T-helper 1 cell treated with Interleukin-12 subunit alpha and Interleukin-12 subunit beta and Interleukin-4 antibody, amounts not matched to agents 30 ng/mL and 1 ng/mL, for 36 hours (primary cell): ENCODE data around the gene CFAP43. TPM values are rescaled to one million over a fixed set of nuclear protein-coding genes. Genes with fewer than 3 reads are reported as not detected.
"Not testable (repeated sequence)": the region's sequence is repeated elsewhere in the genome, so short reads cannot be mapped to it uniquely, and the experiment has no call there.

Experiments used
- intact Hi-C: fragments of 100-400 bp; cut with micrococcal nuclease; formaldehyde crosslinking; loops from one replicate; pipeline ENCODE4 v1.15.1; 2024
- total RNA-seq: library from RNA; stranded (reverse); gene quantifications from 2 replicates; pipeline ENCODE4 v1.2.3, GENCODE V29; 2022

CFAP43 gene
- total RNA-seq, 1 donor from 2014 or later = not detected

DNA sequence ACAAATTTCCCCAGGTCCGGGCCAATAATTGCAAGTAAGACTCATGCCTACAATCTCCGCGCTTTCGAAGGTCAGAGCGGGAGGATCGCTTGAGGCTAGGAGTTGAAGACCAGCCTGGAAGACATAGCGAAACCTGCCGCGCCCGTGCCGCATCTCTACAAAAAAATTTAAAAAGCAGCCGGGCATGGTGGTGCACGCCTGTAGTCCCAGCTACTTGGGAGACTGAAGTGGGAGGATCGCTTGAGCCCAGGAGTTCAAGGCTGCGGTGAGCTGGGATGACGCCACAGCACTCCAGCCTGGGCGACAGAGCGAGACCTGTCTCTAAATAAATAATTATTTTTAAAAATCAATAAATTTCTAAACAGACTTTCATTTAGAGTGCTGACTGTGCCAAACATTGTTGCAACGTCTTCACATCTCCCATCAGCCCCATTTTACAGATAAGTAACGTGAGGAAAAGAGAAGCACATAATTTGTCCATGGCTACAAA, 494 bp upstream of the CFAP43 start:
- intact Hi-C loops = loop anchor here (1.0 to 2.0 kb wide), 9 partner anchors 23 to 474 kb away; partner anchors contain the start of genes CFAP58, GSTO2, ITPRIP and STN1

DNA sequence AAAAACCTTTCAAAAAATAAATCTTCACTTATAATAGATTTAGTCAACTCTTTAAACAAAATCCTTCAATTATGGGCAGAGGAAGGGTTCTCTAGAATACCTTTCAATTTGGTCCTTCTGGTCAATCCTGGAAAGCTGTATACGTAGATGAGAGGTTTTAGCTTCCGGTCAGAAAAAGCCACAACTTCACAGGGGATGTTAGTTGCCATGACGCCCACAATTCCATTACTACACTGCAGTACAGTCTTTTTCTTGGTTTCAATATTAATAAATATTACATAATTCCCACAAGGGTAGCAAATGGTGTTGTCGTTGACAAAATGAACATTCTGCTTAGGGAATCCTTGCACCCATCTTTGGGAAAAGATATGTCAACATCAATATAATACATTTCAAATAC, 1.7 kb downstream of the CFAP43 start:
- intact Hi-C loops = no loop called here

DNA sequence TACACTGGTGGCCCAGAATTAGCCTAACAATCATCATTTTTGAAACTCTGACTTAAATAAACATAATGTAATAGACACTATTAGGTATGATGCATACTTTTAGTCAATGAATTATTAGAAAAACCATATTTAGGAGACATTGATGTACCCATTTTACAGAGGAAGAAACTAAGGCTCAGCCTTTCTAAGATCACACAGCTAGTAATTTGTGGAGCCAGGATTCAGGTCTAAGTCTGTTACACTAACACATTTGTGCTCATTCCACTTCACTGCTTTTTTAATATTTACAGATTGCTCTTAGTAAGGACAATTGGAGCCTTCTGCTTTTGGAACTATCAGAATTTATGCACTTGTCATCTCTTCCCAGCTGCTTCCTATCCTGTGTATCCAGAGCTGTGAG, 8.9 kb downstream of the CFAP43 start:
- intact Hi-C loops = no loop called here

DNA sequence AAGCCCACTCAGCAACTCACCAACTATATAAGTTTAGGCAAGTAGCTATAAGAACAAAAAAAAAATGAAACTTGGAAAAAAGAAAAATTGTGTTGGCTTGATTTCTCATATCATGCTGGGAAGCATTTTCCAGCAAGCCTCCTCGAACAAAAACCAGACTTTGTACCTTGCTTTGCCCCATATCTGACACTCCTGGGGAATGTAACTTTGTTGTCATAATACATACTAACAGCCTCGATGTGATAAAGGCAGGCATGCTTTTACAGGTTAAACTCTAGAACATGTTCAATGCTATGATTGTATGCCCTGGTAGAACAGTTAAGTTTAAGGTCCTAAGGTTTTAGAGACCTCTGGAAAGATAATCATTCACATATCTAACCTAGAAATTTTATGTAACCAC, 11.6 kb downstream of the CFAP43 start:
- intact Hi-C loops = no loop called here

DNA sequence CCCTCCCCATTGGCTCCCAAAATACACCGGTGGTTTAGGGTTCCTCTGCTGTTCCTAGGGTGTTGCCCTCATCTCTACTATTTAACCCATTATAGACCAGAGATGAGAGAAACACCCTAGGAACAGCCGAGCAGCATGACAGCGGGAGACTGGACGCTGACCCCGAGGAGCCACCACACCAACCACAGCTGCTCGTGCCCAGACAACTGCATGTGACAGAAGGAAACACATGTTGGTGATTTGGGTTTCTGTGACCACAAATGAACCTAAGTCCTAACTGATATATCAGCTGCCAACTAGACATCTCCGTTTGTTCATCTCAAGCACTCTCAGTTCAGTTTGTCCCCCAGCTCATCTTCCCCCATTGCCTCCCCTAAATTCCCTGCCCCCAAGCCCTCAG, 13.4 kb downstream of the CFAP43 start:
- intact Hi-C loops = no loop called here

DNA sequence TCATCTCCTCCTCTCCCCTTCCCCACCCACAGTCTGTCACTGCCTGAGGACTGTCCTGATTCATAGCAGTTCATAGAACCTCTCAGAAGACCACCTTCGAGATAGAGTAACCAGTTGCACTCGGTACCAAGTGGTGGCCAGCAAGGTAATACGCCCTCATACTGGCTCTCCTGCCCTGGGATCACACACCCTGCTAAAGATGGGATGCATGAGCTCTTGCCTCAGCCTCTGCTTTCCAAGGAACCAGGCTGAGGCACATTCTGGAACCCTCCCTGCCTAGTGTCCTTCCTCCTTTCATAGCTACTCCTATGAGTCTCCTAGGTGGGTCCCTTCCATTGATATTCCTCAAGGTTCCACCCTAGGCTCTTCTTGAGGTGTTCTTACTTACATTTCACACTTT, 15.5 kb downstream of the CFAP43 start:
- intact Hi-C loops = no loop called here

DNA sequence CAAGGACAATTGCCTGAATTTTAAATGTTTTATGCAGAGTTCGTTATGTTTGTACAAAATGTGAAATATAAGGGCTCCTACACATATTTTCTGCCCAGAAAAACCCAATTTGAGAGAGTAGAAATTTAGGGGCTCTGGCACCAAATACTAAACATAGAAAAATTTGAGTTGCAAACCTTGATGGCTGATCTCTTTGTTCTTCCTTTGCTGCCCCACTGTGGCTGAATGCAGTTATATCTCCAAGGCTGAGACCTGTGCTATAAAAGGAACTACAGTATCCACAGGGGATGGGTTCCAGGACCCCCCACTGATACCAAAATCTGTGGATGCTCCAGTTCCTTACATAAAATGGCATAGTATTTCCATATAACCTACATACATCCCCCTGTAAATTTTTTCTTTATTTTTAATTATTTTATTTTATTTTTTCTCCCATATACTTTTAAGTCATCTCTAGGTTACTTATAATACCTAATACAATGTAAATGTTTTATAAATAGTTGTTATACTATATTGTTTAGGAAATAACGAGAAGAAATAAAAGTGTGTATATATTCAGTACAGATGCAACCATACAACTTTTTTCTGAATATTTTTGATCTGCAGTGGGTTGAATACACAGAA, 22.5 kb downstream of the CFAP43 start:
- intact Hi-C loops = loop anchor here (1.0 kb wide), 2 partner anchors 321 to 496 kb away; no protein-coding TSS in a partner anchor

DNA sequence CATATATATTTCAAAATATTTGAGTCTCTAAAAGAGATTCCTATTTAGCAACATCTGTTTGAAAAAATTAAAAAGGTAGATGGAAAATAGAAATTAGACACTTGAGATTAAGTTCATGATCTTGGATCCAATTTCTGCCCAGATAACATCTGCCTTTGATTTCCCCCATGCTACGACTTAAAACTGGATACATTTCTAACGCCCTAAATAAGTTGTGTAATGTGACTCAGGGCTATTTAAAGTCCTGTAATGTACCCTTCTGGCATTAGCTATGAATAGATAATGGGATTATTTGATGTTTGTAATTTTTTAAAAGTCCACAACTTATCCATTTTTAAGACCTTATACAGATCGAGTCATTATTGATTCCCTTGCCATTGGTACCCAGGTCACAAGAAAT, 23.4 kb downstream of the CFAP43 start:
- intact Hi-C loops = loop anchor here (1.0 kb wide), 2 partner anchors 320 to 495 kb away; no protein-coding TSS in a partner anchor

DNA sequence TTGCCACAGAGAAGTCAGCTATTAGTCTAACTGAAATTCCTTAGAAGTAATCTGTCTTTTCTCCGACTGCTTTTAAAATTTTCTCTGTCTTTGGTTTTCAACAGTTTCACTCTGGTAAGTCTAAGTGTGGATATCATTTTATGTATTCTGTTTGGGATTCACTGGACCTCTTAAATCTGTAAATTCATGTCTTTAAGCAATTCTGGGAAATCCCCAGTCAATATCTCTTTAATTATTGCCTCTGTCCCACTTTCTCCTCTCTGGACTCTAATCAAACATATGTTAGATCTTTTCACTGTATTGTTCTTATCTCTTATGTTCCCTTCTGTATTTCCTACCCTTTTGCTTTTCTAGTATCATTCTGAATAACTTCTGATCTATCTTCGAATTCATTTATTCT, 29.9 kb downstream of the CFAP43 start:
- intact Hi-C loops = loop anchor here (5.0 kb wide), 1 partner anchor 65 kb away; no protein-coding TSS in a partner anchor

DNA sequence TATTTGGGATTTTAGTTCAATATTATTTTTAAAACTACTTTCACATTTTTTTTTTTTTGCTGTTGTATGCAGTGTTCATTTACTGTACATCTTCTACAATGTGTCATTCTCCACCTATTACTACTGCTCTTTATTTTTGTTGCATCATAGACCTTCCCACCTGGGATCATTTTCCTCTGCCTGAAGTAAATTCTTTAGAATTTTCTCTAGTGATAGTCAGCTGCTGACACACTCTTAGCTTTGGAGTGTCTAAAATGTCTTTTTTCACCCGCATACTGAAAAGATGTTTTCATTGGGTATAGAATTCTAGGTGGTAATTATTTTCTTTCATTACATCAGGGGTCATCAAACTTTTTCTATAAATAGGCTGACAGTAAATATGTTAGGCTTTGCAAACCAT, 30.5 kb downstream of the CFAP43 start:
- intact Hi-C loops = loop anchor here (5.0 kb wide), 1 partner anchor 64 kb away; no protein-coding TSS in a partner anchor

DNA sequence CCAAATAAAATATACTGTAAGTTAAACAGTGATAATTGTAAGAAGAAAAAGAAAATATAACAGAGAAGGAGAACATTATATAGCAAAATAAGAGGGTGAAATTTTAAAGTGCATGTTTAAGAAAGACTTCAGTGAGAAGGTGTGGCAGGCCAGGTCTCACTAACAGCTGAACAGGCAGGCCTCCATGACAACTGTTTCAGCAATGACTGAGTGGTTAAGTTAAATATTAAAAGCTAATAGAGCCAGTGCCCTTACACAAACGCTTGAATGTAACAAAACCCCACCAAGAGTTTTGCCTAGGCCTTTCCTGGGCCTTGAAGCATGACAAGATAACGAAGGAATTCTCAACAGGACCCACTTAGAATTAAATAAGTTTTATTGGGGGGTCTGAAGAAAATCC, 32.6 kb downstream of the CFAP43 start:
- intact Hi-C loops = no loop called here

DNA sequence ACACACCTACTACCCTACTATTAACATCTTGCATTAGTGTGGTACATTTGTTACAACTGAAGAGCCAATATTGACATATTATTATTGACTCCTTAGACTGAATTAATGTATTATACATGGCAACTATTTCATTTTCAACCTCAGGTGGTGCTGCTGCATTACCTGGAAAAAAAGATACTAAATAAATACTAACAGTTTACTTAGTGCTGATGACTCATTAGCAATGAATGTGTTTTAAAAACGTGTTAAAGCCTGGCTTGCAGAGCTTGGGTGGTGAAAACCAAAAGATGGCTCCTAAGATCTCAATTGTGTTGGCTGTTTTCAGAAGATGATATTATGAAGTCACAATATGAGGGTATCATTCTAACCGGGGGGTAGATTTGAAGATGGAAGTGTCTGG, 34.8 kb downstream of the CFAP43 start:
- intact Hi-C loops = no loop called here

DNA sequence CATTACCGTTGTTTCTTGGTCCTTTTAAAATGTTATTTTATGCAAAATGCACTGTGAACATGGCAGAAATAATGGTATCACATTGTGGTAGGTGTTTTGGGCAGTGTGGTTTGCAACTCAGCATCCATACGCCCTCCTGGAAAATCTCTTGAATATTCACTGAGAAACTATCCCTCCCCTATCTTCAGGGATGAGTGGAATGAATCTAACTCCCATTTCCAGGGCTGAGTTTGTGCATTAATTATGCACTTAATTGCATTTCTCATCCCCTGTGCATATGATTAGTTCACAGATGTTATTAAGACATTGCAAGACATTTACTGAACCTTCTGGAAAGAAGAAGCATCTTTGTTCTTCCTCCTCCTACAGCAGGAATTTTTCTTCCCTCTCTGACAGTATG, 36.5 kb downstream of the CFAP43 start:
- intact Hi-C loops = no loop called here

DNA sequence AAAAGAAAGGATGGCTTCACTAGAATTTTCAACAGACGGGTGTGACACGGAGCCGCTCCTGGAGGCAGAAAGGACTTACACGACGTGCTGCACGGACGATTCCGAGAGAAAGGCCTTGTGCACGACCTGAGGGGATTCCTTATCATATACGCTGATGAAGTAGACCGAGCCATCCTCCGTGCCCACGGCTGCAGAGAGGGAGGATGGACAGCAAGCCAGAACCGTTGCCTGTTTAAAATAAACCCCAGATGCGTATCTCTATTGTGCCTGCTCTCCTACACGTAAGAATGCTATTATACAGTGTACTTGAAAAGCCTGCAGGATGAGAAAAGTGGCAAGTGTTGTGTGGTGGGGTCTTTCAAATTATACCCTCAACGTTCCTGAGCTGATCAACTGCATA, 38.4 kb downstream of the CFAP43 start:
- intact Hi-C loops = no loop called here

DNA sequence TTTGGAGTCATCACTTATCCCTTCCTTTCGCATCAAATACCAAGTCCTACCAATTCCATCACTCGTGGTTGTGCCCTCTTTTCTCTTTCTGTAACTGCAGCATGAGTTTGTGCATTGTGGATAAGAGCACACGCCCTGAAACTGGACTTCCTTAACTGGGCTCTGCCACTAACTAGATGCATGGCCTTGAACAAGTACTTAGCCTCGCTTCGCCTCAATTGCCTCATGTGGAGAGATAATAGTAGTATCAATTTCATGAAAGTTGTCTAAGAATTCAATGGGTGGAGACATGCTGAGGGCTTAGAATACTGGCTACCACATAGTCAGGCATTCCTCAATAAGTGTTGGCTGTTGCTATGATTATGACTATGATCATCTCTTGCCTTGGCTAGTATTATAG, 41.5 kb downstream of the CFAP43 start:
- intact Hi-C loops = no loop called here

DNA sequence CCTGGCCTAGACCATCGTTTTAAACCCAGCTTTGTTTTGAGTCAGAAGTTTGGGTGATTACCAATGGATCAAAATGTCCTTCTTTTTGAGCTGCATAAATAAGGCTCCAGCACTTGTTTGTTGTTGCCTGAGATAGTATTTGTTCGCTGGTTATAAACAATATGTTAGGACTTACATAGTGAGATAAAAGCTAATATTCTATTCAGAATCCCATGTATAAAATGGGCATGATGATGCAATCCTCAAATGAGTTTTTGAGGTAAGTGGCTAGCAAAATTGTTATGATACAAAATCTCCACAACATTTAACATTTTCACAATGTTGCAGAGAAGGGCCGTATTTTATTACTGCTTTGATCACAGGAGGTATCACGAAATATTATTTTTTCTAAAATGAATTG, 48.5 kb downstream of the CFAP43 start:
- intact Hi-C loops = no loop called here

DNA sequence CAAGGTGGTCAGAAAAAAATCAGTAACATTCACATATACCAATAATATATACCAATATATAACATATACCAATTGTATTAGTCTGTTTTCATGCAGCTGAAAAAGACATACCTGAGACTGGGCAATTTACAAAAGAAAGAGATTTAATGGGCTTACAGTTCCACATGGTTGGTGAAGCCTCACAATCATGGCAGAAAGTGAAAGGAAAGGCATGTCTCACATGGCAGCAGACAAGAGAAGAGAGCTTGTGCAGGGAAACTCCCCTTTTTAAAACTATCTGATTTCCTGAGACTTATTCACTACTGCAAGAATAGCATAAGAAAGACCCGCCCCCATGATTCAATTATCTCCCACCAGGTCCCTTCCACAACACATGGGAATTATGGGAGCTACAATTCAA, 58.0 kb downstream of the CFAP43 start:
- intact Hi-C loops = not testable (repeated sequence)

DNA sequence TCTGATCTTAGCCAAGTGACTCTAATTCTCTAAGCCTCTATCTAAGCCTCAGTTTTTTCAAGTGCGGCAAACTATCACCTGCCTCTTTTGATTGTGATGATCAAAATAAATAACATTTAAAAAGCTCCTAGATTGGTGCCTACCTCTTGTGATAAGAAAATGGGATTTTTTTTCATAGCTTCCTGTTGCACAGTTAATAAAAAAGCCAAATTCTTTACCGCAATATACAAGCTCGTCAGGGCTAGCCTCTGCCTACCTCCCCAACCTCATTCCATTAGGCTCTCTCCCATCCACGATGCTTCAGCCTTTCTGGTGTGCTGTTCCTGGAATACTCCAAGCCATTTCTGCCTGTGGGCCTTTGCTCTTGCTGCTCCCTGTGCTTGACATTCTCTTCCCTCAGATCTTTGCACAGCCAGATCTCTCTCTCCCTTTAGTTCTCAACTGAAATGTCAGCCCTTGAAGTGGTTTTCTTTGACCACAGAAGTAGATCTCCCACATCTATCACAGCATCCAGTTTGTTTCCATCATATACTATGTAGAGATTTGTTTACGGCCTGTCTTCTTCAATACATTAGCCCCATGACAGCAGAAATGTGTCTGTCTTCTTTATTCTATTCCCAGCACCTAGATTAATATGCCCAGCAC, 61.4 kb downstream of the CFAP43 start:
- intact Hi-C loops = no loop called here

DNA sequence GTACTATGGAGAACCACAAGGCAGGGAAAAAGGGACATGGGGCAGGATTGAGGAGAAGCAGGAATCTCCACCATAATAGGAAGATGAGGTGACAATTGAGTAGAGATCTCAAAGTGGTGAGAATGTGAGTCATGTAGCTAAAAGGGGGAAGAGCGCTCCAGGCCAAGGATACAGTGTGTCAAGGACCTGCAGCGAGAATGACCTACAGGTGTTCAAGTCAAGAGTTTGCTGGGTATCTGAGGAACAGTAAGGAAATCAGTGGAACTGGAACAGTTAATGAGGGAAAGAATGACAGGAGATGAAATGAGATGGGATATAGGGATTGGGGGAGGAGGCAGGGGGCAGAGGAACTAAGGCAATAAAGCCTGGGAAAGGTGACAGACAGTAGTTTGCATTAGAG, 76.6 kb downstream of the CFAP43 start:
- intact Hi-C loops = no loop called here

DNA sequence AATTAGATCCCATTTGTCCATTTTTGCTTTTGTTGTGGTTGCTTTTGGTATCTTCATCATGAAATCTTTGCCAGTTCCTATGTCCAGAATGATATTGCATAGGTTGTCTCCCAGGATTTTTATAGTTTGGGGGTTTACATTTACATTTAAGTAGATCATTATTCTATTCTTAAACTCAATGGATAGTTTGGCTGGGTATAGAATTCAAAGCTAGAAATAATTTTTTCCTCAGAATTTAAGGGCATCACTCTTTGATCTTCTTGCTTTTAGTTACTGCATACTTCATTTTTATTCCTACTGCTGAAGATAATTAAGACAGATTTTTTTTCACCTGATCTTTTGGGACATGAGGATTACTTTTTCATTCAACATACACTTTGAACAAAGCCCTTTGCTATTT, 80.4 kb downstream of the CFAP43 start:
- intact Hi-C loops = no loop called here

DNA sequence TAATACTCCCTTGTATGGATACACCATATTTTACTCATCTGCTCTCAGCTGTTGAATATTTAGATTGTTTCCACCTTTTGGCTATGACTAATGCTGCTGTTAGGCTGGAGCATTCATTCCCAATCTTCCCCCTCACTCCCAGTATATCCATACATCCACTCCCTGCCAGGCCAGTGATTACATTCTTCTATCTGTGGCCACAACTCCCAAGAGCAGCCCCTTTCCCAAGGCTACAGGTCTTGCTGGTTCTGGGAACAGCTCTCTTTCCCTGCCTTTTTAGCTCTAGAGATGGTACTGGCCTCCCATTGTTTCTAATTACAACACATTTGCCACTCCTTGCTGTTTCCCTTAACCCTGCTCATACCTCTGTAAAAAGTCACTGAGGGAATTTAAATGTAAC, 82.0 kb downstream of the CFAP43 start:
- intact Hi-C loops = no loop called here

DNA sequence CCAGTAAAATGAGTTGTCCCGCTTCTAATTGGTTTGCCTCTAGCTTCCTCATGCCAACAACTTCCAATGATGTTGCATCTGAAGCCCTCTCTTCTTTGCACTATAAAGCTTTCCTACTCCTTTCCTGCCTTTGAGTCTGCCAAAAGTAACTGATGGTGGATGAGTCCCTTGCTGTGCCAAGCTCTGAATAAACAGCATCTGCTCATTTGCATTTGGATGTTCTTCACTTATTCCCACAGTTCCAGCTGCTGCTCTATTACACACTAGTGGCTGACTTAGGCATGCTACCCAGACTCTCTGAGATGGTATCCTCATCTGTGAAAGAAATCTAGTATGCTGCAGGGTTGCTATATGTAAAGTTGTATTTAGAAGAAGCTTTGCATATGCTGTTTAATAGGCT, 85.3 kb downstream of the CFAP43 start:
- intact Hi-C loops = no loop called here

DNA sequence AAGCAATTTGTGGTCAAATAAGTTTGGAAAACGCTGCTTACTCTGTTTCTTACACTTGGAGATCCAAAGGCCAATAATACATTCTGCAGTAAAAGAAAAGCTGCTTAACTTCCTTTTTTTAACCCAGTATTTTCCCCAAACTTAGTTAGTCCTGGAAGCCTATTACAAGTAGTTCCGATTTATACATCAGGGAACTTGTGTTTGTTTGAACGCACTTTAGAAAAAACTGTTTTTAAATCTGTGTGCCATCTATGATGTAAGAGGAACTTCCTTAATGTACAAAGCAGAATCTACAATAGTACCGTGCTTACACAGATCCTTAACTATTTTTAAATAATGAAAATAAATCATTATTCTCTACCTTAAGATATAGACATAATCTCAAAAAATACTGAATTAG, 87.2 kb downstream of the CFAP43 start:
- intact Hi-C loops = no loop called here
